Upper lobe of left lung (tissue), 4 donors: ENCODE data around the gene KLB.

Source experiments
- CTCF ChIP-seq, 6 experiments: fragments of 450-650 bp in 4 of 6; fragments of 200-600 bp in 2 of 6; sonication (generic) in 2 of 6; IDR thresholded peaks; one replicate each; pipeline ENCODE4 v1.5.1; 2016 to 2019; ENCODE audit warnings: antibody characterized with exemption in 6 of 6
- POLR2AphosphoS5 ChIP-seq, 2 donors: sonication (generic); formaldehyde crosslinking; IDR thresholded peaks; one replicate each; pipeline ENCODE4 v1.5.1; 2017; ENCODE audit warnings: antibody characterized with exemption in 2 of 2

GRCh38 chr4:39415678-39416283 is 9.1 kb downstream of the KLB start:
- no peak for TF ChIP-seq CTCF (IDR thresholded peaks at IDR 0.05)
- no peak for TF ChIP-seq POLR2AphosphoS5 (IDR thresholded peaks at IDR 0.05)
